ENCODE measurements around the gene SPATA6L.

The SPATA6L gene

DNA sequence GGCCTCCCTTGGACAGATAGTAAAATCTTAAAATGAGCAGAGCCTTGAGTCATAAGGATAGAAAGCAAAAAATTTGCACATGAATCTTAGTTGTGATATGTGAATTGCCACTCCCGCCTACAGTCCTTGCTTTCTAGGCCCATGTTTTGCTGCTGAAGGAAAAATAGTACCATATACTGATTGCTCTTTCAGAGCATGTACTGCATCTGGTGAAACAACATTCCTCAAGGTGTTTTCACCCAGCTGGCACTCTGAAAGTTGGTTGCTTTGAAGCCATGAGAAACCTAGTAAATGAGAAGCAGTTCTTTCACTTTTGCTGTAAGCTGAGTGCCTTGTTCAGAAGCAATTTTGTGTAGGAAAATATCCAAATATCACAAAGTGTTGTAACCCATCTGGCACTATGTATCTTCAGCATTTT lies 23.4 kb upstream of the SPATA6L start:
- H3K36me3 ChIP-seq (ENCODE audit: control insufficient read depth, insufficient read depth, low read length) = peaks cover 3% of the 10 kb centered on the region
- H3K4me1 ChIP-seq (ENCODE audit: control insufficient read depth, insufficient read depth, low read length) = no peaks in the 10 kb centered on the region
- no peak overlapping the region for H3K27ac ChIP-seq (ENCODE audit: low read depth, low read length)
- H3K9ac ChIP-seq (ENCODE audit: low read length) = no peak overlapping the region
- no peaks in the 10 kb centered on the region for H3K27me3 ChIP-seq (ENCODE audit: control insufficient read depth, insufficient read depth, low read length)
- H3K4me3 ChIP-seq (ENCODE audit: low read length) = no peak overlapping the region

DNA sequence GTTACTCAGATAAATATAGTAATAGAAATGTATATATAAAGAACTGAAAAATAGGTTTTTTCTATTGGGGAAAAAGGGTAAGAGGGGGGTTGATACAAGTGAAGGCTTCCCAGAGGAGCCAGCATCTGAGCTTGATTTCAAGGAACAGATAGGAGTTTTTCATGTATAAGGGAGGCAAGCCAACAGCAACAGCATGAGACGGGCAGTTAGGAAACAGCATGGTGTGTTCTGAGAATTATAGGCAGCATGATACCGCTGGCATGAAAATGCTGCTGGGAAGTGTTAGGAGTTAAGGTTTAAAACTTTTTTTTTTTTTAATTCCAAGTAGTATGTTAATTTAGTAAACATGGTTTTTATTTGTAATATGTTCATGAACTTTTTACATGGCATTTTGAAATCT lies 22.7 kb upstream of the SPATA6L start:
- no peak overlapping the region for H3K27ac ChIP-seq (ENCODE audit: low read depth, low read length)
- H3K9ac ChIP-seq (ENCODE audit: low read length) = no peak overlapping the region
- no peaks in the 10 kb centered on the region for H3K4me1 ChIP-seq (ENCODE audit: control insufficient read depth, insufficient read depth, low read length)
- H3K27me3 ChIP-seq (ENCODE audit: control insufficient read depth, insufficient read depth, low read length) = no peaks in the 10 kb centered on the region
- H3K36me3 ChIP-seq (ENCODE audit: control insufficient read depth, insufficient read depth, low read length) = peaks cover 3% of the 10 kb centered on the region
- no peak overlapping the region for H3K4me3 ChIP-seq (ENCODE audit: low read length)

DNA sequence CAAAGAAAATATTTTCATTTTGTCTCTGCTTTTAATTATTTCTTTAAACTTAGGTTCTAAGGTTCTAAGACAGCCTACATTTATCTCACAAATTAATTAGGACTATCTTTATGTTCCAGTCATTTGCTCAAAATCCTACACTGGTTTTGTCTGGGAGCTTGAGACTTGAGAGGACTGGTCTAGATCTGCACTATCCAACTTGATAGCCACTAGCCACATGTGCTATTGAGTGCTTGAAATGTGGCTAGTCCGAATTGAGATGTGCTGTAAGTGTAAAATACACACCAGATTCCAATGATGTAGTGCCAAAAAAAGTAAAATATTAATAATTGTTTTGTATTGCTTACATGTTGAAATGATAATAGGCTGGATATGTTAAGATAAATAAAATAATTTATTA lies 20.3 kb upstream of the SPATA6L start:
- no peak overlapping the region for H3K4me3 ChIP-seq (ENCODE audit: low read length)
- H3K9ac ChIP-seq (ENCODE audit: low read length) = no peak overlapping the region
- peaks cover 3% of the 10 kb centered on the region for H3K36me3 ChIP-seq (ENCODE audit: control insufficient read depth, insufficient read depth, low read length)
- no peaks in the 10 kb centered on the region for H3K4me1 ChIP-seq (ENCODE audit: control insufficient read depth, insufficient read depth, low read length)
- no peaks in the 10 kb centered on the region for H3K27me3 ChIP-seq (ENCODE audit: control insufficient read depth, insufficient read depth, low read length)
- no peak overlapping the region for H3K27ac ChIP-seq (ENCODE audit: low read depth, low read length)

DNA sequence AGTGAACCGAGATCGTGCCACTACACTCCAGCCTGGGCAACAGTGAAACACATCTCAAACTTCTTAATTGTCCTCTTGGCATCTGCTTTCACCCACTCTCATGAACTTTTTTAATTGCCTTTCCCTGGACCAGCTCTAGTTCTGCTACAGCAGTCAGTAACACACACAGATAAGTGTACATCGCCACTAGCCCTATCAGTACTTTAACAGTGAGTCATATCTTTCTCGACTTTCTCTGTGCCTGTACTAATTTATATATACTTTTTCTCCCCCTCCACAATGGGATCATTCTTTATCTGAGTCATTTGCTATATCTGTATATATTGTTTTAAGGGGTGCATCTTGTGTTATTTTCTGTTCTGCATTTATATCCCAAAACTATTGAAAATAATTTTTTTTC lies 19.8 kb upstream of the SPATA6L start:
- Histone ChIP-seq H3K36me3 (ENCODE audit: control insufficient read depth, insufficient read depth, low read length) (peaks cover under 1% of the 10 kb centered on the region), H3K9ac (ENCODE audit: low read length) (no peak overlapping the region), H3K27ac (ENCODE audit: low read depth, low read length) (no peak overlapping the region), H3K27me3 (ENCODE audit: control insufficient read depth, insufficient read depth, low read length) (no peaks in the 10 kb centered on the region), H3K4me1 (ENCODE audit: control insufficient read depth, insufficient read depth, low read length) (no peaks in the 10 kb centered on the region), H3K4me3 (ENCODE audit: low read length) (no peak overlapping the region)

DNA sequence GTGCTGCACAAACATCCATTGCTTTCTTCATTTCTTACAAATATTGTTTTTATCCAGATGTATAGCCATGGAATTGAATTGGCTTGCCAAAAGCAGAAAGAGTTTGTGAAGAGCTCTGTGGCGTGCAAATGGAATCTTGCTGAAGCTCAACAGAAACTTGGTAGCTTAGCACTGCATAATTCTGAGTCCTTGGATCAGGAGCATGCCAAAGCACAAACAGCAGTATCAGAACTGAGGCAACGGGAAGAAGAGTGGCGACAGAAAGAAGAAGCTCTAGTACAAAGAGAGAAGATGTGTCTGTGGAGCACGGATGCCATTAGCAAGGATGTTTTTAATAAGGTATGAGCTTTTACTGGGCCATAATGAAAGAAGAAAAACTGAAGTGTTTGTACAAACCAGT lies 18.5 kb upstream of the SPATA6L start:
- no peak overlapping the region for H3K27ac ChIP-seq (ENCODE audit: low read depth, low read length)
- H3K36me3 ChIP-seq (ENCODE audit: control insufficient read depth, insufficient read depth, low read length) = no peaks in the 10 kb centered on the region
- H3K27me3 ChIP-seq (ENCODE audit: control insufficient read depth, insufficient read depth, low read length) = no peaks in the 10 kb centered on the region
- H3K4me1 ChIP-seq (ENCODE audit: control insufficient read depth, insufficient read depth, low read length) = peaks cover 8% of the 10 kb centered on the region
- no peak overlapping the region for H3K9ac ChIP-seq (ENCODE audit: low read length)
- no peak overlapping the region for H3K4me3 ChIP-seq (ENCODE audit: low read length)

DNA sequence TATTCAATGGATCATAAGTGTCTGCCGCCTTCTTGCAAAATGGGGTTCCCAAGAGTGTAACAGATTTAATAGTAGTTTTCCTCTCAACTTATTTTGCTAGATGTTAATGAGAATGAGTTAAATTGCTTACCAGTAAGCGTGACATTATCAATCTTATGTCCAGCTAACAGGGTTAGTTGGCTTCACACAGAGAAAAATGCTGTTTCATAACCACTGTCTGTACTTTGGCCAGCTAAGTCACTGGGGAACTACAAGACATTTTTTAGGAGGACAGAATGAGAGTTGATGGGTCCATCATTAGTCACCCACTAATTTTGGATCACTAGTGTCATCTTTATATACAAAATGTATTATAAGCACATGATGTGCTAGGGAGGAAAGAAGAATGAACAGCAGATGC lies 14.5 kb upstream of the SPATA6L start:
- peaks cover 11% of the 10 kb centered on the region for H3K4me1 ChIP-seq (ENCODE audit: control insufficient read depth, insufficient read depth, low read length)
- peak overlapping the region; percentile 99 for H3K4me3 ChIP-seq (ENCODE audit: low read length)
- no peak overlapping the region for H3K9ac ChIP-seq (ENCODE audit: low read length)
- no peaks in the 10 kb centered on the region for H3K36me3 ChIP-seq (ENCODE audit: control insufficient read depth, insufficient read depth, low read length)
- H3K27ac ChIP-seq (ENCODE audit: low read depth, low read length) = peak overlapping the region; percentile 98
- H3K27me3 ChIP-seq (ENCODE audit: control insufficient read depth, insufficient read depth, low read length) = no peaks in the 10 kb centered on the region

DNA sequence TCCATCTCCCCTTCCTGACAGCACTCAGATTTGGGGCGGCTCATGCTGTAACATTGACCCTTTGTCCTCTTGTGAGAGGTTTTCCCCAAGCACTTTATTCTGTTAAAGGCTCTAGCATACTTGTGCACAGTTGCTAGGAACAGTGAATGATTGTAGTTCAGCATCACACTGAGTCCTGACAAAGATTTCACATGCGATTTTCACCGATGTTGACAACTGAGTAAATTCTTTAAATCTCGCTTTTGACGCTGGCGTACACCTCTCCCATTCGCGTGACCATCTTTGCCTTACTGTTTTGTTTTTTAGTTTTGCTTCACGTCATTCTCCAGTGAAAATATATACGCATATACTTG lies 13.9 kb upstream of the SPATA6L start:
- peak overlapping the region; percentile 98 for H3K27ac ChIP-seq (ENCODE audit: low read depth, low read length)
- H3K4me3 ChIP-seq (ENCODE audit: low read length) = peak overlapping the region; percentile 99
- H3K9ac ChIP-seq (ENCODE audit: low read length) = peak overlapping the region; percentile 92
- no peaks in the 10 kb centered on the region for H3K36me3 ChIP-seq (ENCODE audit: control insufficient read depth, insufficient read depth, low read length)
- H3K27me3 ChIP-seq (ENCODE audit: control insufficient read depth, insufficient read depth, low read length) = no peaks in the 10 kb centered on the region
- H3K4me1 ChIP-seq (ENCODE audit: control insufficient read depth, insufficient read depth, low read length) = peaks cover 11% of the 10 kb centered on the region

DNA sequence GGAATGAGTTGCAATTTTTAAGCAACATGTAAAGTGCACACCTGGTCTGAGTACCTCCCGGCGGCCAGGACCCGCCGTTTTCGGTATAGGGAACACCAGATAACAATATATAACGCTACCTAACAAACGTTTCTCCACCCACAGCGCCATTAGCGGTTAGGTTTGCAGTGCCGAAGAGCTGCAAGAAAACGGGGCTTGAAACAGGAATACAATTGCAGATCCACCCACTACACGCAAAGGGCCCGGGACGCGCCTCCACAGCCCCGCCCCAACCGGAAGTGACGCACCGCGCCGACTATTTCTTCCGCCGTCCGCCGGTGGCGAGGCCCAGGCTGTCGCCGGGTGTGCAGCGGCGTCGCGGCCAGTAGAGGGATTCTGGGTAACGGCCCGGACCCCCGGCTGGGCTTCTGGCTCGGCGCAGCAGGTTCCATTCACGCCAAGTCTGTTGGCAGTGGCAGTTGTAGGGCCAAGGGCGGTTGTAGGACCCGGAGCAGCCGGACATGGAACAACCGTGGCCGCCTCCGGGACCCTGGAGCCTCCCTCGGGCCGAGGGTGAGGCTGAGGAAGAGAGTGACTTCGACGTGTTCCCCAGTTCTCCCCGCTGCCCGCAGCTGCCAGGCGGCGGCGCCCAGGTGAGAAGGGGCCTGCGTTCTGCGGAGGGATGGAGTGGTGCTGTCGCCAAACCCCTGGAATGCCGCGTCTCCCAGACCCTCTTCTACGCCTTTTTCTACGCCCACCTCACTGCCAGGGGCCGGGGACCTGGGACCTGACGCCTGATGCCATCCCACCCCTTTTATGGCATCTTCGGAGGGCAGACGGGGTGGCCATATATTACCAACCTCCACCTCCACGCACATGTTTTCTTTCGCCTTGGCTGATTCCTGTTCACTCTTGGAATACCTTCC lies 13.2 kb upstream of the SPATA6L start, which contains the start of gene CDC37L1:
Gene CDC37L1 (plus strand): TSS at position 302 of the 905 bp plus-strand sequence. CDS start 199 bp downstream, at position 501.
- peak within 1 kb of the TSS; percentile 98 for H3K27ac ChIP-seq (ENCODE audit: low read depth, low read length)
- H3K36me3 ChIP-seq (ENCODE audit: control insufficient read depth, insufficient read depth, low read length) = no peaks in the 10 kb centered on the region
- H3K27me3 ChIP-seq (ENCODE audit: control insufficient read depth, insufficient read depth, low read length) = no peaks in the 10 kb centered on the region
- peak within 1 kb of the TSS; percentile 99 for H3K4me3 ChIP-seq (ENCODE audit: low read length)
- peaks cover 11% of the 10 kb centered on the region for H3K4me1 ChIP-seq (ENCODE audit: control insufficient read depth, insufficient read depth, low read length)
- H3K9ac ChIP-seq (ENCODE audit: low read length) = peak within 1 kb of the TSS; percentile 92

DNA sequence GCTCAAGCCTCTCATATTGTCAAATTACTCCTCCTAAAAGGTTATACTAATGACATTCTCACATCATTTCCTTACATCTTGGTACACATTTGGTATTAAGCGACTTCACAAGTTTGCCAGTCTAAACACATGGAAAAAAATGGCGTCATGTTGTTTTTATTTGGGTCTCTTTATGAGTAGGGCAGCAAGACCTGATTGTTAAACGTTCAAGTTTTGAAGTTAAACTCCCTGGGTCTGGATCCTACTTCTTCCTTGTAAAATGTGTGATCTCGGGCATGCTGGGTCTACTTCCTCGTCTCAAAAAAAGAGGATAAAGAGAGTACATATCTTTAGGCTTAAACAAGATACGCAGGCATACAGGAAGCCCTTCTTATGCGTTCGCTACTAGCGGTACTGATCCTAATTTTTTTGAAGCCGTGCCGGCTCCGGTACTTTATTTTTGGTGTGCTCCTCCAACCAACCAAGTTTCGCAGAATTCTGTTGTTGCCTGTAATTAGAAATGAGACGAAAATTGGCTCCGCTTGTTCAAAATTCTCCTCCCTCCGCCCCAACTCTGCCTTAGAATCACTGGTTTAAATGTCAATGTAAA lies 12.5 kb upstream of the SPATA6L start:
- H3K9ac ChIP-seq (ENCODE audit: low read length) = peak overlapping the region; percentile 89
- H3K36me3 ChIP-seq (ENCODE audit: control insufficient read depth, insufficient read depth, low read length) = no peaks in the 10 kb centered on the region
- H3K4me3 ChIP-seq (ENCODE audit: low read length) = peak overlapping the region; percentile 99
- H3K27ac ChIP-seq (ENCODE audit: low read depth, low read length) = peak overlapping the region; percentile 98
- peaks cover 11% of the 10 kb centered on the region for H3K4me1 ChIP-seq (ENCODE audit: control insufficient read depth, insufficient read depth, low read length)
- no peaks in the 10 kb centered on the region for H3K27me3 ChIP-seq (ENCODE audit: control insufficient read depth, insufficient read depth, low read length)

DNA sequence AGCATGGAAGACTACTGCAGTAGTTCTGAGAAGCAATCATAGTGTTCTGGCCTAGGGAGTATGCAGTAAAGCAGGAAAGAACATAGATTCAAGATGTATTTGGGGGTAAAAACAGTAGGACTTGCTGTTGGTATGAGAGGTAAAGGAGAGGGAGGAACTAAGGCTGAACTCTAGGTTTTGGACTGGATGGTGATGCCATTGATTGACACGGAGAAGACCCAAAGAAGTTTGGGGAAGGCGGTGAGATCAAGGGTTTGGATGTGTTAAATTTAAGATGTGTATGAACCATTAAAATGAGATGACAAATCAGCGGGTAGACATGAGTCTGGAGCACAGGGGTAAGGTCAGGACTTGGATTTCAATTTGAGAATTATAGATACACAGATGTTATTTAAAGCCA lies 11.1 kb upstream of the SPATA6L start:
- no peak overlapping the region for H3K4me3 ChIP-seq (ENCODE audit: low read length)
- H3K36me3 ChIP-seq (ENCODE audit: control insufficient read depth, insufficient read depth, low read length) = no peaks in the 10 kb centered on the region
- H3K27me3 ChIP-seq (ENCODE audit: control insufficient read depth, insufficient read depth, low read length) = no peaks in the 10 kb centered on the region
- peaks cover 11% of the 10 kb centered on the region for H3K4me1 ChIP-seq (ENCODE audit: control insufficient read depth, insufficient read depth, low read length)
- H3K9ac ChIP-seq (ENCODE audit: low read length) = no peak overlapping the region
- no peak overlapping the region for H3K27ac ChIP-seq (ENCODE audit: low read depth, low read length)

DNA sequence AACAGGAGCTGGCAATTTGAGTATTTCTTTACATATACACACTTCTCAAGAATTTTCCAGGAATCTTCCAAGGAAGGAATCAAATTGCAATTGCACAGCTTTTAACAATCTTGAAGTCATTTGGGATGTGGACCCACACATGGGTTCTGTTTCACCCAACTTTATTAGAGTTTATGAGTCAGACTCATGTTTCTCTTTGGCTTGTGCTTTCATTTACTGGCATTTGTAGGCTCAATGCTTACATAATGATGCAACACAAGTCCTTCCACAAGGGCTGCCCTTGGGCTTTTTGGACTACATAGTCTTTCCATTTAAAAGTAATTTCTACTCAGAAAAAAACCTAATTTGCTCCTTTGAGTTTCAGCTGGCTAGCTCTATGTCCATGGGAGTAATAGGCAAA lies 8.5 kb upstream of the SPATA6L start:
- Histone ChIP-seq H3K36me3 (ENCODE audit: control insufficient read depth, insufficient read depth, low read length) (no peaks in the 10 kb centered on the region), H3K27ac (ENCODE audit: low read depth, low read length) (no peak overlapping the region), H3K4me1 (ENCODE audit: control insufficient read depth, insufficient read depth, low read length) (peaks cover 4% of the 10 kb centered on the region), H3K27me3 (ENCODE audit: control insufficient read depth, insufficient read depth, low read length) (no peaks in the 10 kb centered on the region), H3K9ac (ENCODE audit: low read length) (no peak overlapping the region), H3K4me3 (ENCODE audit: low read length) (no peak overlapping the region)

DNA sequence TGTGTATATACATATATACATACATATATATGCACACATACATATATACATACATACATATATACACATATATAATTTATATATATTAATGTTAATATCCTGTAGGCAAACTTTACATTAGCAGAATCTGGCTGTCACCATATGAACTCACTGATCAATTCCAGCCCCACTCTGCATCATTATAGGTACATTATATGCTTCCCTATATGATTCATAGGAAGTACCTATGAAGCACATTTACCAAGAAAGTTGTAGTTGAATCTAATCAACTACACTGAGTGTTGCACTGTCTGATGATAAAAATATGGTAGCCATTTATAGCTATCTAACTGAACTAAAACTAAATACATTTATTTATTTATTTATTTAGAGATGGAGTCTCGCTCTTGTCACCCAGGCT lies 5.5 kb upstream of the SPATA6L start:
- H3K36me3 ChIP-seq (ENCODE audit: control insufficient read depth, insufficient read depth, low read length) = no peaks in the 10 kb centered on the region
- H3K27ac ChIP-seq (ENCODE audit: low read depth, low read length) = no peak overlapping the region
- H3K9ac ChIP-seq (ENCODE audit: low read length) = no peak overlapping the region
- H3K4me1 ChIP-seq (ENCODE audit: control insufficient read depth, insufficient read depth, low read length) = no peaks in the 10 kb centered on the region
- H3K27me3 ChIP-seq (ENCODE audit: control insufficient read depth, insufficient read depth, low read length) = no peaks in the 10 kb centered on the region
- H3K4me3 ChIP-seq (ENCODE audit: low read length) = no peak overlapping the region

DNA sequence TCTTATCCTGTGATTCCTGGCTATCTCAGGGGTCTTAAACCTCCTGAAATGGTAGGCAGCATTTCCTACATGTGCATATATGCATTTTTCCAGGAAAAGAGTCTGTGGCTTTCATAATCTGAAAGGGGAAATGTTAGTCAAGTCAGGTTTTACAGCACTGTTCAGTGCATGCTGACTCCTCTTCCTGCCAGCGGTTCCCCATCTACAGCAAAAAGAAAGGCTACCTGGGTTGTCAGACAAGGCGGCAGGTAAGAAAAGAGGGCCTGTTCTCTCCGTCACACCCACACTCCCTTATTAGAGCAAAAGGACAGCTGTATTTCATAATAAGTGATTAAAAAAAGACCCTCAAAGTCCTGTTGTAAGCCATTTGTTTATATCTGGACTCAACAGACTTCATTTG lies 4.3 kb upstream of the SPATA6L start:
- Histone ChIP-seq H3K4me1 (ENCODE audit: control insufficient read depth, insufficient read depth, low read length) (no peaks in the 10 kb centered on the region), H3K9ac (ENCODE audit: low read length) (no peak overlapping the region), H3K4me3 (ENCODE audit: low read length) (no peak overlapping the region), H3K36me3 (ENCODE audit: control insufficient read depth, insufficient read depth, low read length) (no peaks in the 10 kb centered on the region), H3K27me3 (ENCODE audit: control insufficient read depth, insufficient read depth, low read length) (no peaks in the 10 kb centered on the region), H3K27ac (ENCODE audit: low read depth, low read length) (no peak overlapping the region)

Measured in rectal smooth muscle tissue (tissue), 1 donor.